Activated CD8-positive, alpha-beta memory T cell treated with anti-CD3 and anti-CD28 coated beads, Interleukin-2, amount 50 U/mL, for 24 hours (primary cell): ENCODE data around the gene LAMTOR2.

ENCODE experiments used
- DNase-seq: peaks from one replicate; pipeline ENCODE4 v3.0.0-alpha.2; 2020; ENCODE audit errors: extremely low read depth

LAMTOR2 gene

DNA sequence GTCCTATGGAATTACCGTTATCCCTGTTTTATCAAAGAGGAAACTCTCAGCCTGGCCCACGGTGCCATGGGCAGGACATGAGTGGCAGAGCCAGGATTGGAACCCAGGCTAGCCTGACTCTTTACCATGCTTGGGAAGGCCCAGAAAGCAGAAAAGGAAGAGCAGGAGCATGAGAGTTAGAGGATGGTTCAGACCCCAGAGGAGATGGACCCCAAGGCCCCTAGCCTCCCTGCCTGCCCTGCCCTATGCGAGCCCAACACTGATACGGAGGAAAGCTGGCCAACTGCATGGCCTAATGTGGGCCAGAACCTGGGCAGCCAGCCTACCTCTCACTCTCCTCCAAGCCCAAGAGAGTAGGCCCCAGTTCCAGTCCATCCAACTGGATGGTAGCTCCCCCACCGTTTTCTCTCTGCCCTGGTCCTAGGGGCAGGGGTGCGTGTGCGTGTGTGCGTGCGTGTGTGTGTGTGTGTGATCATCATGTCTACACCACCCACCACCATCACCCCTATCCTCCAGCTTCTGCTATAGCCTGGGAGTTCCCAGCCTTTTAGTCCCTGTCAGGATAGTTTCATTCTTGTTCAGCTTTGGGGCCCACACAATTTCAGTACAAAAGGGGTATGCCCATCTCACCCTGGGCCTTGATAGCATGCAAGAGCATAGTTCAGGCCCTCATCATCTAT lies 43.1 kb downstream of the LAMTOR2 start:
- DNase-seq, result no peak

- no peak for DNase-seq
Observed at GRCh38 chr1:156098784-156099183, 44.2 kb downstream of the LAMTOR2 start.

GRCh38 chr1:156099282-156099681 lies 44.7 kb downstream of the LAMTOR2 start:
- no peak for DNase-seq

- no peak for DNase-seq
Observed at GRCh38 chr1:156100205-156100995, 45.8 kb downstream of the LAMTOR2 start.

GRCh38 chr1:156101880-156102279 lies 47.3 kb downstream of the LAMTOR2 start:
- DNase-seq, result no peak

- no peak for DNase-seq
Observed at GRCh38 chr1:156102633-156103511, 48.3 kb downstream of the LAMTOR2 start.

GRCh38 chr1:156103521-156103947 lies 49.0 kb downstream of the LAMTOR2 start:
- no peak for DNase-seq

GRCh38 chr1:156104065-156104810 lies 49.7 kb downstream of the LAMTOR2 start:
- no peak for DNase-seq

DNA sequence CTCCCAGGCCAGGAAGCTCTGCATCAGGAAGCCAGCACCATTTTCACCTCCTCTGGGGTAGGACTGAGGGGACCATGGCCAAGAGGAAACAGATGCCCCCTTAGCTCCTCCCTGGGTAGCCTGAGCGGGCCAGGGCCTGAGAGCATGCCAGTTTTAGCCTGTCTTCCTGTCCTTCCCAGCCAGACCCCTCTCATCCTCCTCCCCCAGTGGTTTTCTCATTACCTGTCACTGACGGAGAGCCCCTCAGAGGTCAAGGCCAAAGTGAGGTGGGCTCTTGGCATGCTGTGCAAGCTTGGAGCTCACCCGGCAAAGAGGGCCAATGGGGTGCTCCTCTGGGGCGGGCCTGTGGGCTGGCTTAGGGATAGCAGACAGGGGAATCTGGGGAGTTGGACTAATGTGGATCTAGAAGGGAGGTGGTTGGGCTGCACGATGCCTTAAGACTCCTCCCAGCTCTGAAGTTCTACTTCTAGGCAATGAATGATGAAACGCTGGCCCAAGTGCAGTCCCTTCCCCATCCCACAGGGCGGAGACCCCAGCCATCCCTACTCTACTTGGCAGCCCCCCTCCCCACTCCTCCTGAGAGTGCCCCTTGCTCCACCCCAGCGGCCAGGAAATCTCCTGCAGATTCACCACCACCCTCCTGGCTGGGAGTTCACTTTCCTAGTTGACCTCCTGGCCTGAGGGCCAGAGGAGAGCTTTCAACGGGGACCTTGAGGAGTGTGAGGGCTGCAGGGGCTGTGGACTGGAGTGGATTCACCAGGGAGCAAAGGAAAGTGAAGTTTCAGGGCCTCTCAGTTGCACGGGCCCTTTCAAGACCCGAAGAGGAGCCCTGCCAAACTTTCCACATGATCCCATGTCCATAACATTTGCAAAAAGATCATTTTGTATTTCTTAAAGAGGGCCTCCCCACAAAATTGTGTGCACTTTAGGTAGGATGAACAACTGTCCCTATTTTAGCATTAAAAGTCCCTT lies 50.6 kb downstream of the LAMTOR2 start:
- DNase-seq, result no peak

DNA sequence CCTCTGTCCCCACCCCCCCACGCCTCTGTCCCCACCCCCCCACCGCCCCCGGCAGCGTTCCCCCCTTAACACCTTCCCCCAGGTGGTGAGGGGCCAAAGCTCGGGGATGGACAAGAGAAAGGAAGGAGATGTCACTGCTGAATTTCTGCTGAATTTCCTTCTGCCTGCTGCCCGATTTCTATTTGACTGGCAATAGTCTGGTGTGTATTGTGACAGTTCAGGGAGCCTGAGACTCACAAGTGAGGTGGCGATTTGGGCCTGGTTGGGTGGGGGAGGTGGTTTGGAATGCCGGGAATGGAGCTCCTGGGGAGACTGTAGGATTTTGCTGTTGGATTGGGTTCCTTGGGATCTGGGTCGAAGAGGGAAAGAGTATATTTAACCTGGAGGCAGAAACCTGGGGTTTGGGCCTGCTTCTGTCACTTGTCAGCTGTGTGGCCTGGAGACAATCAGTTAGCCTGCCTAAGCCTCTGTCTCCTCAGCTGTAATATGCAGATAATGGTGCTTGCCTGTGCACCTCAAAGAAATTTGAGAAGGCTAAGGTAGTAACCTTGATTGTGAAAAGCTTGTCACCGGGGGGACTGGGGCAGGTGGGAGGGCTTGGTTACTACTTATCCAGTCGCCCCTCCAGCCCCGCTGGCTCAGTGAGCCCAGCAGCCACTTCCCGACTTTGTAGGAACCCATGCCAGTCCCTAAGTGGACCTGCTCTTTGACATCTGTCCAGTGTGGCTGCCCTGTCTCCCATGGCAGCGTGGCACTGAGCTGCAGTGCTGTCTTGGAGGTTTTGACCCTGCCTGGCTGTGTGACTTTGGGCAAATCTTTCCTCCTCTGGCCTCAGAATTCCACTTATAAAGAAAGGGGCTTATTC lies 52.3 kb downstream of the LAMTOR2 start:
- no peak for DNase-seq

DNA sequence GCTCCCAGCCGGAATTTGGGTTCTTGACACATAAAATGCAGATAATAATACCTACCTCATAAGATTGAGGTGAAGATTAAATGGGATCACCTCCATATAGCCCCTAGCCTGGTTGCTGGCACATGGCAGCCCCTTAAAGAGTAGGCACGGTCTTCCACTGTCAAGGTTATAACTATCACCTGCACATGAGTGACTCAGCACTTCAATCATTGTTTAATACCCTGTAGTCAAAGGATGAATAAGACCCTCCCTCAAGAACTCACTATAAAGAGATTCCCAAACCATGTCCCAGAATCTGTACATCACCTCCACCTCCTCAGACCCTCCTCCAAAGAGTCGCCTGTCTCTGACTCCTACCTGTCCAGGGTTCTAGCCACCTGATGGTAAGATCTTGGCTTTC lies 53.5 kb downstream of the LAMTOR2 start:
- no peak for DNase-seq
